CMK (cell line): Measurements from ENCODE around the gene NRP1.
"Not testable (repeated sequence)": the region's sequence is repeated elsewhere in the genome, so short reads cannot be mapped to it uniquely, and the experiment has no call there.

ENCODE experiments used
- DNase-seq: peaks from one replicate; pipeline ENCODE4 v3.0.0-alpha.2; 2010; ENCODE audit warnings: low read depth

The NRP1 gene

GRCh38 chr10:33150146-33150545 is 184.3 kb downstream of the NRP1 start:
- no peak for DNase-seq

GRCh38 chr10:33147013-33147310 is 187.5 kb downstream of the NRP1 start:
- DNase-seq = no peak

GRCh38 chr10:33146189-33147012 is 188.1 kb downstream of the NRP1 start:
- DNase-seq = no peak

- no peak for DNase-seq
Measured at GRCh38 chr10:33145451-33146188, 188.8 kb downstream of the NRP1 start.

GRCh38 chr10:33143160-33143728 is 191.2 kb downstream of the NRP1 start:
- no peak for DNase-seq

GRCh38 chr10:33142295-33142694 is 192.2 kb downstream of the NRP1 start:
- DNase-seq = no peak

GRCh38 chr10:33141251-33141650 is 193.2 kb downstream of the NRP1 start:
- no peak for DNase-seq

GRCh38 chr10:33139181-33139646 is 195.3 kb downstream of the NRP1 start:
- no peak for DNase-seq

GRCh38 chr10:33138686-33139085 is 195.8 kb downstream of the NRP1 start:
- not testable (repeated sequence) for DNase-seq

- no peak for DNase-seq
Measured at GRCh38 chr10:33137356-33138005, 197.0 kb downstream of the NRP1 start.

- DNase-seq = no peak
Measured at GRCh38 chr10:33136781-33137180, 197.7 kb downstream of the NRP1 start.

- no peak for DNase-seq
Measured at GRCh38 chr10:33136271-33136670, 198.2 kb downstream of the NRP1 start.

GRCh38 chr10:33134011-33134751 is 200.3 kb downstream of the NRP1 start:
- DNase-seq = no peak

GRCh38 chr10:33133557-33133956 is 200.9 kb downstream of the NRP1 start:
- no peak for DNase-seq

- no peak for DNase-seq
Measured at GRCh38 chr10:33132626-33133025, 201.8 kb downstream of the NRP1 start.

- no peak for DNase-seq
Measured at GRCh38 chr10:33129996-33130386, 204.5 kb downstream of the NRP1 start.

- no peak for DNase-seq
Measured at GRCh38 chr10:33129141-33129995, 205.1 kb downstream of the NRP1 start.

GRCh38 chr10:33127622-33128021 is 206.8 kb downstream of the NRP1 start:
- no peak for DNase-seq
